ENCODE measurements around the gene PKIG.

GRCh38 chr20:44642203-44643153 lies 60.1 kb downstream of the PKIG start:
- peak in 1 of 4 donors; percentile 1 for TF ChIP-seq EP300 (IDR thresholded peaks at IDR 0.05)
- no peak for TF ChIP-seq CTCF (IDR thresholded peaks at IDR 0.05)
- no peak for TF ChIP-seq POLR2A (IDR thresholded peaks at IDR 0.05)
- peak in 3 of 4 donors; percentile 19 to 43 (median 23) for TF ChIP-seq POLR2AphosphoS5 (IDR thresholded peaks at IDR 0.05)

Measured in sigmoid colon (tissue), 4 donors.